OCI-LY1 (cell line): Measurements from ENCODE around the gene IL1RAPL1.

Experiments used
- H2AFZ ChIP-seq: fragments of 200-600 bp; sonication (generic), shearing (Covaris generic); 2 replicates; pipeline ENCODE4 v1.6.0; 2014; ENCODE audit warnings: antibody characterized with exemption, mild to moderate bottlenecking, low read length
- H3F3A ChIP-seq: fragments of 200-600 bp; sonication (generic), shearing (Covaris generic); 2 replicates; pipeline ENCODE4 v1.6.0; 2014; ENCODE audit warnings: mild to moderate bottlenecking, antibody characterized with exemption, low read length, moderate library complexity; ENCODE audit not compliant: insufficient read depth
- H3K27ac ChIP-seq: fragments of 200-600 bp; sonication (generic); 2 replicates; pipeline ENCODE4 v1.5.1; 2014; ENCODE audit warnings: low read length, mixed run types, mild to moderate bottlenecking, low read depth; ENCODE audit not compliant: poor library complexity, severe bottlenecking
- H3K27me3 ChIP-seq: fragments of 200-600 bp; sonication (generic); 2 replicates; pipeline ENCODE4 v1.6.0; 2014; ENCODE audit warnings: antibody characterized with exemption, mild to moderate bottlenecking, low read length, moderate library complexity; ENCODE audit not compliant: insufficient read depth
- H3K36me3 ChIP-seq: fragments of 200-600 bp; sonication (generic); 2 replicates; pipeline ENCODE4 v1.6.1; 2014; ENCODE audit warnings: mild to moderate bottlenecking, antibody characterized with exemption, low read length, moderate library complexity, mixed read lengths; ENCODE audit not compliant: insufficient read depth
- H3K4me1 ChIP-seq: fragments of 200-600 bp; sonication (generic); 2 replicates; pipeline ENCODE4 v1.5.1; 2014; ENCODE audit warnings: mild to moderate bottlenecking, low read length, moderate library complexity; ENCODE audit not compliant: insufficient read depth, severe bottlenecking
- H3K4me2 ChIP-seq: fragments of 200-600 bp; sonication (generic), shearing (Covaris generic); 2 replicates; pipeline ENCODE4 v1.6.1; 2014; ENCODE audit warnings: low read length
- H3K4me3 ChIP-seq: fragments of 200-600 bp; sonication (generic); 2 replicates; pipeline ENCODE4 v1.5.1; 2014; ENCODE audit warnings: low read length, low read depth, mild to moderate bottlenecking, mixed read lengths; ENCODE audit not compliant: poor library complexity, severe bottlenecking
- H3K79me2 ChIP-seq: fragments of 200-600 bp; shearing (Covaris generic); 2 replicates; pipeline ENCODE4 v1.6.1; 2016; ENCODE audit warnings: mixed run types, low read length, mixed read lengths; ENCODE audit not compliant: insufficient read depth
- H3K9ac ChIP-seq: fragments of 200-600 bp; sonication (generic), shearing (Covaris generic); 2 replicates; pipeline ENCODE4 v1.6.1; 2014; ENCODE audit warnings: mild to moderate bottlenecking, low read length, mixed read lengths
- H3K9me2 ChIP-seq: fragments of 200-600 bp; sonication (generic), shearing (Covaris generic); 2 replicates; pipeline ENCODE4 v1.6.1; 2014; ENCODE audit warnings: low read depth, mild to moderate bottlenecking, low read length, mixed read lengths
- H3K9me3 ChIP-seq: fragments of 200-600 bp; shearing (Covaris generic); 2 replicates; pipeline ENCODE4 v1.6.1; 2014; ENCODE audit warnings: low read length, mixed read lengths
- H4K20me1 ChIP-seq: fragments of 200-600 bp; sonication (generic), shearing (Covaris generic); 2 replicates; pipeline ENCODE4 v1.6.0; 2016; ENCODE audit warnings: mild to moderate bottlenecking, low read length; ENCODE audit not compliant: insufficient read depth
- EZH2 ChIP-seq: fragments of 200-600 bp; sonication (generic), shearing (Covaris generic); IDR thresholded peaks from 2 replicates; pipeline ENCODE4 v1.8.0; 2017; ENCODE audit warnings: borderline replicate concordance, mixed run types, mild to moderate bottlenecking, antibody characterized with exemption, low read length, moderate library complexity, mixed read lengths
- TF ChIP-seq, protein P1 (sequence below): fragments of 200-600 bp; sonication (generic), shearing (Covaris generic); IDR thresholded peaks from 2 replicates; pipeline ENCODE4 v1.5.1; 2017; ENCODE audit warnings: mild to moderate bottlenecking, antibody characterized with exemption, low read length, moderate library complexity, mixed read lengths

The IL1RAPL1 gene

DNA sequence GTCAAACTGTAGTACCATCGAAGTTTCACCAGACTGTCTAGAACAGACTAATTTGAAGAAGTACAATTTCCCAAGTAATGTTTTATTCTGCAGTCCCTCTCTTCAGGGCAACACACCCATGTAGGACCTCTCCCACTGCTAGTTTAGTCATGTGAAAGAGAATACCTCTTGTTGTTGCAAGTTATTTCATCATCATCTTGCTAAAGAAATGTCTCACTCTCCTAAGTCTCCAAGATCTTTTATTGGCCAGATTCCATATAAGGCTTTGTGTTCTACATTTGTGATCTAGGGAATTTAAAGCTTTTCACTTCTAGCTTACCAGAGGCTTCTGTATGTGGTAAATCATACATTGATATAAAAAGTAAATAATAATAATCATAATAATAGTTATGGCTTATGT is 882.8 kb downstream of the IL1RAPL1 start:
- Histone ChIP-seq H3K4me1 (no peaks in the 10 kb centered on the region), H2AFZ (no peak overlapping the region), H3K4me3 (no peak overlapping the region), H3K9ac (no peak overlapping the region), H3F3A (no peaks in the 10 kb centered on the region), H3K79me2 (no peaks in the 10 kb centered on the region), H3K4me2 (no peak overlapping the region), H4K20me1 (no peaks in the 10 kb centered on the region), H3K27ac (no peak overlapping the region), H3K9me3 (no peaks in the 10 kb centered on the region), H3K27me3 (no peaks in the 10 kb centered on the region), H3K9me2 (no peaks in the 10 kb centered on the region), H3K36me3 (no peaks in the 10 kb centered on the region)
- TF ChIP-seq, protein P1, sequence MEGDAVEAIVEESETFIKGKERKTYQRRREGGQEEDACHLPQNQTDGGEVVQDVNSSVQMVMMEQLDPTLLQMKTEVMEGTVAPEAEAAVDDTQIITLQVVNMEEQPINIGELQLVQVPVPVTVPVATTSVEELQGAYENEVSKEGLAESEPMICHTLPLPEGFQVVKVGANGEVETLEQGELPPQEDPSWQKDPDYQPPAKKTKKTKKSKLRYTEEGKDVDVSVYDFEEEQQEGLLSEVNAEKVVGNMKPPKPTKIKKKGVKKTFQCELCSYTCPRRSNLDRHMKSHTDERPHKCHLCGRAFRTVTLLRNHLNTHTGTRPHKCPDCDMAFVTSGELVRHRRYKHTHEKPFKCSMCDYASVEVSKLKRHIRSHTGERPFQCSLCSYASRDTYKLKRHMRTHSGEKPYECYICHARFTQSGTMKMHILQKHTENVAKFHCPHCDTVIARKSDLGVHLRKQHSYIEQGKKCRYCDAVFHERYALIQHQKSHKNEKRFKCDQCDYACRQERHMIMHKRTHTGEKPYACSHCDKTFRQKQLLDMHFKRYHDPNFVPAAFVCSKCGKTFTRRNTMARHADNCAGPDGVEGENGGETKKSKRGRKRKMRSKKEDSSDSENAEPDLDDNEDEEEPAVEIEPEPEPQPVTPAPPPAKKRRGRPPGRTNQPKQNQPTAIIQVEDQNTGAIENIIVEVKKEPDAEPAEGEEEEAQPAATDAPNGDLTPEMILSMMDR = no peak
- no peak for TF ChIP-seq EZH2

DNA sequence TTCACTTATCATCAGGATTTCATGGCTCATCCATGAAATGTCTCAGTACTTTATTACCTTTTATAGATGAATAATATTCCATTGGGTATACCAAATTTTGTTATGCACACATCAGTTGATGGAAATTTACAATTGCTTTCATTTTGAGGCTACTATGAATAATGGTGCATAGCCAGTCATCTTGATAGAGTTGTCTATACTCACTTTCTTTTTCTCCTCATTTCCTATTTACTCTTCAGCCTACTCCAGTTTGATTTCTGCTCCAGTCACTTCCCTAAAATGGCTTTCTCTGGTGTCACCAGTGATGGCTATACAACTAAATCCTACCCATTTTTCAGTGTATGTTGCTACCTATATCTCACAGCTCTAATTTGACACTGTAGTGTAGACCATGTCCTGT is 884.6 kb downstream of the IL1RAPL1 start:
- no peak overlapping the region for H3K4me3 ChIP-seq
- no peaks in the 10 kb centered on the region for H3K4me1 ChIP-seq
- no peak overlapping the region for H3K9ac ChIP-seq
- H3K79me2 ChIP-seq = no peaks in the 10 kb centered on the region
- H3F3A ChIP-seq = no peaks in the 10 kb centered on the region
- TF ChIP-seq EZH2 = no peak
- TF ChIP-seq, protein P1 = no peak
- no peaks in the 10 kb centered on the region for H4K20me1 ChIP-seq
- no peaks in the 10 kb centered on the region for H3K27me3 ChIP-seq
- H3K27ac ChIP-seq = no peak overlapping the region
- H2AFZ ChIP-seq = no peak overlapping the region
- H3K9me3 ChIP-seq = no peaks in the 10 kb centered on the region
- no peaks in the 10 kb centered on the region for H3K9me2 ChIP-seq
- H3K36me3 ChIP-seq = no peaks in the 10 kb centered on the region
- H3K4me2 ChIP-seq = no peak overlapping the region

DNA sequence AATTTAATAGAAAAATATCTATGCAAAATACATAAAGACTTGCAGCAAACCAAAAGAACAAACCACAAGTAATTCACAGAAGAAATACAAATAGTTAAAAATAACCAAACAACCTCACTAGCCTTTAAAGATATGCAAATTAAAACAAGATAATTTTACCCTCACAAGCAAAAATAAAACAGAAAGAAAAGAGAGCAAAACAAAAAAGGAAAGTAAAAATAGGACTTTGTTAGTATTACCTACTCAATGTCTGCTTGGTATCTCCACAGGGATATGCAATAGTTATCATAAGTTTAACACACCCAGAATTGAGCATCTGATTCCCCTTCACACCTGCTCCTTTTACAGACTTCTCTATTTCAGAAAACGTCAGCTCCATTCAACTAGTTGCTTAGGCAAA is 890.6 kb downstream of the IL1RAPL1 start:
- no peak overlapping the region for H3K27ac ChIP-seq
- H3K4me3 ChIP-seq = no peak overlapping the region
- no peak overlapping the region for H2AFZ ChIP-seq
- TF ChIP-seq EZH2 = no peak
- TF ChIP-seq, protein P1 = no peak
- no peaks in the 10 kb centered on the region for H3K36me3 ChIP-seq
- no peaks in the 10 kb centered on the region for H3K4me1 ChIP-seq
- no peak overlapping the region for H3K4me2 ChIP-seq
- H3K27me3 ChIP-seq = no peaks in the 10 kb centered on the region
- no peaks in the 10 kb centered on the region for H4K20me1 ChIP-seq
- no peaks in the 10 kb centered on the region for H3F3A ChIP-seq
- no peaks in the 10 kb centered on the region for H3K9me2 ChIP-seq
- H3K9ac ChIP-seq = no peak overlapping the region
- H3K79me2 ChIP-seq = no peaks in the 10 kb centered on the region
- no peaks in the 10 kb centered on the region for H3K9me3 ChIP-seq
